Coronary artery (tissue), 2 donors: ENCODE measurements around the gene NCS1.

Source experiments
- DNase-seq: peaks from one replicate; pipeline ENCODE4 v3.0.0-alpha.2; 2017; ENCODE audit warnings: low spot score
- H3K27ac ChIP-seq, 2 donors: fragments of 200-600 bp; sonication (generic); one replicate each; pipeline ENCODE4 v1.5.1; 2016 to 2019
- H3K4me3 ChIP-seq: fragments of 200-600 bp; sonication (generic); 2 replicates; pipeline ENCODE4 v1.5.1; 2016; ENCODE audit warnings: mild to moderate bottlenecking, moderate library complexity
- CTCF ChIP-seq: fragments of 200-600 bp; sonication (generic); IDR thresholded peaks from one replicate; pipeline ENCODE4 v1.5.1; 2019; ENCODE audit warnings: antibody characterized with exemption

The NCS1 gene

GRCh38 chr9:130204341-130204740 is 32.1 kb downstream of the NCS1 start:
- no peak overlapping the region for H3K4me3 ChIP-seq
- no peak for DNase-seq
- no peak for TF ChIP-seq CTCF
- no peak overlapping the region for H3K27ac ChIP-seq

GRCh38 chr9:130204959-130205358 is 32.8 kb downstream of the NCS1 start:
- no peak overlapping the region for H3K27ac ChIP-seq
- no peak for TF ChIP-seq CTCF
- no peak overlapping the region for H3K4me3 ChIP-seq
- DNase-seq: no peak

GRCh38 chr9:130205912-130206311 is 33.7 kb downstream of the NCS1 start:
- Histone ChIP-seq H3K4me3 (no peak overlapping the region), H3K27ac (no peak overlapping the region)
- no peak for TF ChIP-seq CTCF
- no peak for DNase-seq

GRCh38 chr9:130206579-130206978 is 34.4 kb downstream of the NCS1 start:
- Histone ChIP-seq H3K4me3 (no peak overlapping the region), H3K27ac (no peak overlapping the region)
- no peak for TF ChIP-seq CTCF
- no peak for DNase-seq

GRCh38 chr9:130207241-130207992 is 35.2 kb downstream of the NCS1 start:
- Histone ChIP-seq H3K4me3 (no peak overlapping the region), H3K27ac (no peak overlapping the region)
- no peak for DNase-seq
- TF ChIP-seq CTCF: no peak

GRCh38 chr9:130208600-130209347 is 36.6 kb downstream of the NCS1 start:
- no peak for DNase-seq
- Histone ChIP-seq H3K27ac (no peak overlapping the region), H3K4me3 (no peak overlapping the region)
- no peak for TF ChIP-seq CTCF

- no peak for DNase-seq
- Histone ChIP-seq H3K27ac (peak overlapping the region in 1 of 2 donors; percentile 20), H3K4me3 (no peak overlapping the region)
- TF ChIP-seq CTCF: no peak
These were observed 37.2 kb downstream of the NCS1 start for GRCh38 chr9:130209422-130209821.
